ENCODE results near the gene CTIF. TPM values are rescaled to one million over a fixed set of nuclear protein-coding genes. Genes with fewer than 3 reads are reported as not detected.

The CTIF gene
- total and polyA plus RNA-seq, 2 experiments from 2014 or later: 8.6 to 14.4 TPM

DNA sequence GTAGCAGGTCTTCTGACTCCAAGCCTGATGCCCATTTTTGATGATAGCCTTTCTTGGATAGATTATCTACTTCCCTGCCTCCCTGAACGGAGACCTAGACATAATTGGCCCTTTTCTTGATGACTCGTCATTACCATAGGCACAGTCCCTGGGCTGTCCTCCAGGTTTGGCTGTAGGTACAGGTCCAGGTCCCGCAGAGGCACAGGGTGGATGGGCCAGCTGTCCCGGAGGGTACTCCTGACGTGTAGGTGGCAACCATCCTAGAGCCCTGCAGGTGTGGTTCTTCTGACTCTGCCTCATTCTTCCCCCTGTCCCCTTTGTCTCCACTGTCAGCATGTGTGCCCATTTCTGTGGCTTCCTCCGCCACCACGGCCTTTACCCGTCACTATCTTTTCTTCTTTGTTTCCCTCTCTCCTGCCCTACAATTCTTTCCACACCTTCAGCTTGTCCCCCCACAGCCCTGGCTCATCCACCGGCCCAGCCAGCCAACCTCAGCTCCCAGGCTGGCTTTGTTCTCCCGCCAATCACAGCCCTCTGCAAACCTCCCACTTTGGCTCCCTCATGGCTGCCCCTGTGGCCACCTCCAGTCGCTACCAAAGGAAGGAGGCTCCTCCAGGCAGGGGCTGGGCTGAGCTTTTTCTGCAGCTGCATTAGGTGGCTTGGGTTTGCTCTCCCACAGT, 309.1 kb downstream of the CTIF start:
- no peaks in the 10 kb centered on the region for H3K79me2 ChIP-seq (replicated peaks; ENCODE audit: insufficient read depth)
- Mint-ChIP-seq H3K36me3 (ENCODE audit: low read depth) (peaks cover 3% of the 10 kb centered on the region; the same call in 2 of the 3 replicates), H3K9me3 (no peaks in the 10 kb centered on the region), H3K4me1 (peaks cover 38% of the 10 kb centered on the region), H3K4me3 (no peak overlapping the region), H3K27me3 (ENCODE audit: insufficient read depth, low read depth, poor library complexity) (peaks cover 5% of the 10 kb centered on the region), H3K27ac (no peak overlapping the region)
- ATAC-seq (peak; percentile 38), DNase-seq (ENCODE audit: low spot score) (no peak)
- no peak overlapping the region for H3K4me3 ChIP-seq
- no peaks in the 10 kb centered on the region for H3F3A ChIP-seq (replicated peaks; ENCODE audit: low read depth)
- no peak overlapping the region for H3K27ac ChIP-seq (ENCODE audit: low read depth)
- peaks cover 9% of the 10 kb centered on the region for H3K9me2 ChIP-seq (ENCODE audit: insufficient read depth)
- H3K36me3 ChIP-seq (ENCODE audit: insufficient read depth): no peaks in the 10 kb centered on the region
- H4K20me1 ChIP-seq (replicated peaks; ENCODE audit: insufficient read depth): no peaks in the 10 kb centered on the region
- H2AFZ ChIP-seq: no peak overlapping the region
- no peak for TF ChIP-seq POLR2AphosphoS5 (IDR thresholded peaks at IDR 0.05; ENCODE audit: low read depth)
- no peak for TF ChIP-seq STAT1 (IDR thresholded peaks at IDR 0.05; ENCODE audit: unreplicated experiment)
- no peak for TF ChIP-seq EZH2phosphoT487 (IDR thresholded peaks at IDR 0.05; ENCODE audit: unreplicated experiment)
- no peak for TF ChIP-seq NANOG (IDR thresholded peaks at IDR 0.05; ENCODE audit: borderline replicate concordance)
- TF ChIP-seq, protein P1, sequence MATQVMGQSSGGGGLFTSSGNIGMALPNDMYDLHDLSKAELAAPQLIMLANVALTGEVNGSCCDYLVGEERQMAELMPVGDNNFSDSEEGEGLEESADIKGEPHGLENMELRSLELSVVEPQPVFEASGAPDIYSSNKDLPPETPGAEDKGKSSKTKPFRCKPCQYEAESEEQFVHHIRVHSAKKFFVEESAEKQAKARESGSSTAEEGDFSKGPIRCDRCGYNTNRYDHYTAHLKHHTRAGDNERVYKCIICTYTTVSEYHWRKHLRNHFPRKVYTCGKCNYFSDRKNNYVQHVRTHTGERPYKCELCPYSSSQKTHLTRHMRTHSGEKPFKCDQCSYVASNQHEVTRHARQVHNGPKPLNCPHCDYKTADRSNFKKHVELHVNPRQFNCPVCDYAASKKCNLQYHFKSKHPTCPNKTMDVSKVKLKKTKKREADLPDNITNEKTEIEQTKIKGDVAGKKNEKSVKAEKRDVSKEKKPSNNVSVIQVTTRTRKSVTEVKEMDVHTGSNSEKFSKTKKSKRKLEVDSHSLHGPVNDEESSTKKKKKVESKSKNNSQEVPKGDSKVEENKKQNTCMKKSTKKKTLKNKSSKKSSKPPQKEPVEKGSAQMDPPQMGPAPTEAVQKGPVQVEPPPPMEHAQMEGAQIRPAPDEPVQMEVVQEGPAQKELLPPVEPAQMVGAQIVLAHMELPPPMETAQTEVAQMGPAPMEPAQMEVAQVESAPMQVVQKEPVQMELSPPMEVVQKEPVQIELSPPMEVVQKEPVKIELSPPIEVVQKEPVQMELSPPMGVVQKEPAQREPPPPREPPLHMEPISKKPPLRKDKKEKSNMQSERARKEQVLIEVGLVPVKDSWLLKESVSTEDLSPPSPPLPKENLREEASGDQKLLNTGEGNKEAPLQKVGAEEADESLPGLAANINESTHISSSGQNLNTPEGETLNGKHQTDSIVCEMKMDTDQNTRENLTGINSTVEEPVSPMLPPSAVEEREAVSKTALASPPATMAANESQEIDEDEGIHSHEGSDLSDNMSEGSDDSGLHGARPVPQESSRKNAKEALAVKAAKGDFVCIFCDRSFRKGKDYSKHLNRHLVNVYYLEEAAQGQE (IDR thresholded peaks at IDR 0.05; ENCODE audit: unreplicated experiment): no peak
- no peak for TF ChIP-seq EZH2 (IDR thresholded peaks at IDR 0.05; ENCODE audit: low read depth, unreplicated experiment)
- TF ChIP-seq, protein P2, sequence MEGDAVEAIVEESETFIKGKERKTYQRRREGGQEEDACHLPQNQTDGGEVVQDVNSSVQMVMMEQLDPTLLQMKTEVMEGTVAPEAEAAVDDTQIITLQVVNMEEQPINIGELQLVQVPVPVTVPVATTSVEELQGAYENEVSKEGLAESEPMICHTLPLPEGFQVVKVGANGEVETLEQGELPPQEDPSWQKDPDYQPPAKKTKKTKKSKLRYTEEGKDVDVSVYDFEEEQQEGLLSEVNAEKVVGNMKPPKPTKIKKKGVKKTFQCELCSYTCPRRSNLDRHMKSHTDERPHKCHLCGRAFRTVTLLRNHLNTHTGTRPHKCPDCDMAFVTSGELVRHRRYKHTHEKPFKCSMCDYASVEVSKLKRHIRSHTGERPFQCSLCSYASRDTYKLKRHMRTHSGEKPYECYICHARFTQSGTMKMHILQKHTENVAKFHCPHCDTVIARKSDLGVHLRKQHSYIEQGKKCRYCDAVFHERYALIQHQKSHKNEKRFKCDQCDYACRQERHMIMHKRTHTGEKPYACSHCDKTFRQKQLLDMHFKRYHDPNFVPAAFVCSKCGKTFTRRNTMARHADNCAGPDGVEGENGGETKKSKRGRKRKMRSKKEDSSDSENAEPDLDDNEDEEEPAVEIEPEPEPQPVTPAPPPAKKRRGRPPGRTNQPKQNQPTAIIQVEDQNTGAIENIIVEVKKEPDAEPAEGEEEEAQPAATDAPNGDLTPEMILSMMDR (conservative IDR thresholded peaks at IDR 0.05; ENCODE audit: low read depth in 2 of 2): no peak
- no peak for TF ChIP-seq CREB1 (CRISPR knock-in tag; IDR thresholded peaks at IDR 0.05; ENCODE audit: low read depth)
- no peak for TF ChIP-seq JUNB (IDR thresholded peaks at IDR 0.05; ENCODE audit: unreplicated experiment)
- TF ChIP-seq ZNF331 (CRISPR knock-in tag; IDR thresholded peaks at IDR 0.05; ENCODE audit: low read depth): no peak
- TF ChIP-seq, protein P3, sequence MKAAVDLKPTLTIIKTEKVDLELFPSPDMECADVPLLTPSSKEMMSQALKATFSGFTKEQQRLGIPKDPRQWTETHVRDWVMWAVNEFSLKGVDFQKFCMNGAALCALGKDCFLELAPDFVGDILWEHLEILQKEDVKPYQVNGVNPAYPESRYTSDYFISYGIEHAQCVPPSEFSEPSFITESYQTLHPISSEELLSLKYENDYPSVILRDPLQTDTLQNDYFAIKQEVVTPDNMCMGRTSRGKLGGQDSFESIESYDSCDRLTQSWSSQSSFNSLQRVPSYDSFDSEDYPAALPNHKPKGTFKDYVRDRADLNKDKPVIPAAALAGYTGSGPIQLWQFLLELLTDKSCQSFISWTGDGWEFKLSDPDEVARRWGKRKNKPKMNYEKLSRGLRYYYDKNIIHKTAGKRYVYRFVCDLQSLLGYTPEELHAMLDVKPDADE (IDR thresholded peaks at IDR 0.05): no peak
- no peak for TF ChIP-seq ZNF114 (CRISPR knock-in tag; IDR thresholded peaks at IDR 0.05)
- TF ChIP-seq, protein P4, sequence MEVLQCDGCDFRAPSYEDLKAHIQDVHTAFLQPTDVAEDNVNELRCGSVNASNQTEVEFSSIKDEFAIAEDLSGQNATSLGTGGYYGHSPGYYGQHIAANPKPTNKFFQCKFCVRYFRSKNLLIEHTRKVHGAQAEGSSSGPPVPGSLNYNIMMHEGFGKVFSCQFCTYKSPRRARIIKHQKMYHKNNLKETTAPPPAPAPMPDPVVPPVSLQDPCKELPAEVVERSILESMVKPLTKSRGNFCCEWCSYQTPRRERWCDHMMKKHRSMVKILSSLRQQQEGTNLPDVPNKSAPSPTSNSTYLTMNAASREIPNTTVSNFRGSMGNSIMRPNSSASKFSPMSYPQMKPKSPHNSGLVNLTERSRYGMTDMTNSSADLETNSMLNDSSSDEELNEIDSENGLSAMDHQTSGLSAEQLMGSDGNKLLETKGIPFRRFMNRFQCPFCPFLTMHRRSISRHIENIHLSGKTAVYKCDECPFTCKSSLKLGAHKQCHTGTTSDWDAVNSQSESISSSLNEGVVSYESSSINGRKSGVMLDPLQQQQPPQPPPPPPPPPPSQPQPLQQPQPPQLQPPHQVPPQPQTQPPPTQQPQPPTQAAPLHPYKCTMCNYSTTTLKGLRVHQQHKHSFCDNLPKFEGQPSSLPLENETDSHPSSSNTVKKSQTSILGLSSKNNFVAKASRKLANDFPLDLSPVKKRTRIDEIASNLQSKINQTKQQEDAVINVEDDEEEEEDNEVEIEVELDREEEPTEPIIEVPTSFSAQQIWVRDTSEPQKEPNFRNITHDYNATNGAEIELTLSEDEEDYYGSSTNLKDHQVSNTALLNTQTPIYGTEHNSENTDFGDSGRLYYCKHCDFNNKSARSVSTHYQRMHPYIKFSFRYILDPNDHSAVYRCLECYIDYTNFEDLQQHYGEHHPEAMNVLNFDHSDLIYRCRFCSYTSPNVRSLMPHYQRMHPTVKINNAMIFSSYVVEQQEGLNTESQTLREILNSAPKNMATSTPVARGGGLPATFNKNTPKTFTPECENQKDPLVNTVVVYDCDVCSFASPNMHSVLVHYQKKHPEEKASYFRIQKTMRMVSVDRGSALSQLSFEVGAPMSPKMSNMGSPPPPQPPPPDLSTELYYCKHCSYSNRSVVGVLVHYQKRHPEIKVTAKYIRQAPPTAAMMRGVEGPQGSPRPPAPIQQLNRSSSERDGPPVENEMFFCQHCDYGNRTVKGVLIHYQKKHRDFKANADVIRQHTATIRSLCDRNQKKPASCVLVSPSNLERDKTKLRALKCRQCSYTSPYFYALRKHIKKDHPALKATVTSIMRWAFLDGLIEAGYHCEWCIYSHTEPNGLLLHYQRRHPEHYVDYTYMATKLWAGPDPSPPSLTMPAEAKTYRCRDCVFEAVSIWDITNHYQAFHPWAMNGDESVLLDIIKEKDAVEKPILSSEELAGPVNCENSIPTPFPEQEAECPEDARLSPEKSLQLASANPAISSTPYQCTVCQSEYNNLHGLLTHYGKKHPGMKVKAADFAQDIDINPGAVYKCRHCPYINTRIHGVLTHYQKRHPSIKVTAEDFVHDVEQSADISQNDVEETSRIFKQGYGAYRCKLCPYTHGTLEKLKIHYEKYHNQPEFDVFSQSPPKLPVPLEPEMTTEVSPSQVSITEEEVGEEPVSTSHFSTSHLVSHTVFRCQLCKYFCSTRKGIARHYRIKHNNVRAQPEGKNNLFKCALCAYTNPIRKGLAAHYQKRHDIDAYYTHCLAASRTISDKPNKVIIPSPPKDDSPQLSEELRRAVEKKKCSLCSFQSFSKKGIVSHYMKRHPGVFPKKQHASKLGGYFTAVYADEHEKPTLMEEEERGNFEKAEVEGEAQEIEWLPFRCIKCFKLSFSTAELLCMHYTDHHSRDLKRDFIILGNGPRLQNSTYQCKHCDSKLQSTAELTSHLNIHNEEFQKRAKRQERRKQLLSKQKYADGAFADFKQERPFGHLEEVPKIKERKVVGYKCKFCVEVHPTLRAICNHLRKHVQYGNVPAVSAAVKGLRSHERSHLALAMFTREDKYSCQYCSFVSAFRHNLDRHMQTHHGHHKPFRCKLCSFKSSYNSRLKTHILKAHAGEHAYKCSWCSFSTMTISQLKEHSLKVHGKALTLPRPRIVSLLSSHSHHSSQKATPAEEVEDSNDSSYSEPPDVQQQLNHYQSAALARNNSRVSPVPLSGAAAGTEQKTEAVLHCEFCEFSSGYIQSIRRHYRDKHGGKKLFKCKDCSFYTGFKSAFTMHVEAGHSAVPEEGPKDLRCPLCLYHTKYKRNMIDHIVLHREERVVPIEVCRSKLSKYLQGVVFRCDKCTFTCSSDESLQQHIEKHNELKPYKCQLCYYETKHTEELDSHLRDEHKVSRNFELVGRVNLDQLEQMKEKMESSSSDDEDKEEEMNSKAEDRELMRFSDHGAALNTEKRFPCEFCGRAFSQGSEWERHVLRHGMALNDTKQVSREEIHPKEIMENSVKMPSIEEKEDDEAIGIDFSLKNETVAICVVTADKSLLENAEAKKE (CRISPR knock-in tag; IDR thresholded peaks at IDR 0.05): no peak
- no peak overlapping the region for H3K4me2 ChIP-seq
- peaks cover 14% of the 10 kb centered on the region for H3K4me1 ChIP-seq (ENCODE audit: insufficient read depth)
- no peaks in the 10 kb centered on the region for H3K27me3 ChIP-seq (ENCODE audit: insufficient read depth)
